ENCODE results near the gene DLGAP1.

The DLGAP1 gene

GRCh38 chr18:3671176-3671575, 783.9 kb downstream of the DLGAP1 start:
- TF ChIP-seq MAX (IDR thresholded peaks at IDR 0.05) (0 out of 2 replicates have a peak, but pooled peaks have one; percentile 21), ZBTB7A (IDR thresholded peaks at IDR 0.05; ENCODE audit: low read depth) (no peak), CEBPB (IDR thresholded peaks at IDR 0.05) (no peak)

- TF ChIP-seq EGR1 (IDR thresholded peaks at IDR 0.05) (no peak), MAX (IDR thresholded peaks at IDR 0.05) (no peak), NFIC (IDR thresholded peaks at IDR 0.05) (no peak), EP300 (IDR thresholded peaks at IDR 0.05; ENCODE audit: borderline replicate concordance) (no peak), YY1 (IDR thresholded peaks at IDR 0.05; ENCODE audit: low read depth) (no peak), TAF1 (IDR thresholded peaks at IDR 0.05; ENCODE audit: low read depth) (no peak)
Measured at GRCh38 chr18:3669376-3669775, 785.7 kb downstream of the DLGAP1 start.

GRCh38 chr18:3667255-3668137, 787.6 kb downstream of the DLGAP1 start:
- TF ChIP-seq REST (IDR thresholded peaks at IDR 0.05; ENCODE audit: low read depth) (no peak), CEBPB (IDR thresholded peaks at IDR 0.05) (peak; percentile 28; the same call in 1 of the 2 replicates), TEAD4 (IDR thresholded peaks at IDR 0.05) (peak; percentile 34; the same call in 1 of the 2 replicates), CREB1 (IDR thresholded peaks at IDR 0.05; ENCODE audit: low read depth) (no peak), EP300 (IDR thresholded peaks at IDR 0.05; ENCODE audit: borderline replicate concordance) (peak; percentile 76), FOXM1 (IDR thresholded peaks at IDR 0.05; ENCODE audit: borderline replicate concordance, low read depth) (no peak; the same call in 1 of the 2 replicates), NFIC (IDR thresholded peaks at IDR 0.05) (peak; percentile 58; the same call in 1 of the 2 replicates), MAX (IDR thresholded peaks at IDR 0.05) (no peak), USF1 (IDR thresholded peaks at IDR 0.05) (no peak), TCF12 (IDR thresholded peaks at IDR 0.05; ENCODE audit: low read depth) (peak; percentile 45; the same call in 1 of the 2 replicates), EGR1 (IDR thresholded peaks at IDR 0.05) (no peak), YY1 (IDR thresholded peaks at IDR 0.05; ENCODE audit: low read depth) (no peak), ZBTB7A (IDR thresholded peaks at IDR 0.05; ENCODE audit: low read depth) (no peak), RAD21 (IDR thresholded peaks at IDR 0.05; ENCODE audit: low read depth) (no peak), TAF1 (IDR thresholded peaks at IDR 0.05; ENCODE audit: low read depth) (no peak)

- TF ChIP-seq TCF12 (IDR thresholded peaks at IDR 0.05; ENCODE audit: low read depth) (no peak), ZBTB7A (IDR thresholded peaks at IDR 0.05; ENCODE audit: low read depth) (no peak), EGR1 (IDR thresholded peaks at IDR 0.05) (no peak), TAF1 (IDR thresholded peaks at IDR 0.05; ENCODE audit: low read depth) (no peak), TEAD4 (IDR thresholded peaks at IDR 0.05) (no peak), USF1 (IDR thresholded peaks at IDR 0.05) (no peak), CEBPB (IDR thresholded peaks at IDR 0.05) (no peak), NFIC (IDR thresholded peaks at IDR 0.05) (no peak)
Measured at GRCh38 chr18:3666526-3667254, 788.4 kb downstream of the DLGAP1 start.

GRCh38 chr18:3665780-3666525, 789.2 kb downstream of the DLGAP1 start:
- TF ChIP-seq FOXM1 (IDR thresholded peaks at IDR 0.05; ENCODE audit: borderline replicate concordance, low read depth) (peak; percentile 98), YY1 (IDR thresholded peaks at IDR 0.05; ENCODE audit: low read depth) (0 out of 2 replicates have a peak, but pooled peaks have one; percentile 56), TCF12 (IDR thresholded peaks at IDR 0.05; ENCODE audit: low read depth) (peak; percentile 99), TEAD4 (IDR thresholded peaks at IDR 0.05) (peak; percentile 91), EP300 (IDR thresholded peaks at IDR 0.05; ENCODE audit: borderline replicate concordance) (peak; percentile 99), MAX (IDR thresholded peaks at IDR 0.05) (peak; percentile 73), NFIC (IDR thresholded peaks at IDR 0.05) (peak; percentile 92), ZBTB7A (IDR thresholded peaks at IDR 0.05; ENCODE audit: low read depth) (no peak), CEBPB (IDR thresholded peaks at IDR 0.05) (peak; percentile 60; the same call in 1 of the 2 replicates), TAF1 (IDR thresholded peaks at IDR 0.05; ENCODE audit: low read depth) (no peak), USF1 (IDR thresholded peaks at IDR 0.05) (no peak), RAD21 (IDR thresholded peaks at IDR 0.05; ENCODE audit: low read depth) (peak; percentile 98)

All from Ishikawa (cell line).